Right renal pelvis (tissue), 4 donors: ENCODE measurements around the gene RASGRP3. TPM values are rescaled to one million over a fixed set of nuclear protein-coding genes. Genes with fewer than 3 reads are reported as not detected.
"Not testable (repeated sequence)": the region's sequence is repeated elsewhere in the genome, so short reads cannot be mapped to it uniquely, and the experiment has no call there.

Experiments used
- DNase-seq, 4 donors: peaks; one replicate each; pipeline ENCODE4 v3.0.0-alpha.2; 2013; ENCODE audit warnings: low read depth in 4 of 4, low spot score in 3 of 4, missing footprints in 1 of 4
- polyA plus RNA-seq, 4 donors: library from polyadenylated mRNA; unstranded; fragments of 120-200 nt; gene quantifications; one replicate each; pipeline ENCODE4 v1.2.1, GENCODE V29; 2013; ENCODE audit not compliant: insufficient read length in 4 of 4

Gene RASGRP3
- 10 to 100 TPM; 17.1 to 27.1 (median 22.9) TPM for polyA plus RNA-seq

GRCh38 chr2:33476131-33476792, at the start of gene RASGRP3:
Gene RASGRP3 (plus strand): TSS chr2:33476649. CDS start chr2:33515137, 38,488 bp downstream.
- DNase-seq = peak; percentile 61 to 72 (median 70)

- DNase-seq = no peak
These were observed 49.7 kb upstream of the RASGRP3 start for GRCh38 chr2:33426666-33427231.

- no peak for DNase-seq
These were observed 46.4 kb upstream of the RASGRP3 start for GRCh38 chr2:33430077-33430476.

- no peak for DNase-seq
These were observed 45.6 kb upstream of the RASGRP3 start for GRCh38 chr2:33430856-33431255.

- no peak for DNase-seq
These were observed 43.6 kb upstream of the RASGRP3 start for GRCh38 chr2:33432871-33433270.

- no peak for DNase-seq
These were observed 42.9 kb upstream of the RASGRP3 start for GRCh38 chr2:33433279-33434235.

- no peak for DNase-seq
These were observed 40.9 kb upstream of the RASGRP3 start for GRCh38 chr2:33435518-33435917.

GRCh38 chr2:33436083-33436482, 40.4 kb upstream of the RASGRP3 start:
- DNase-seq = no peak

GRCh38 chr2:33437297-33437696, 39.2 kb upstream of the RASGRP3 start:
- no peak for DNase-seq

GRCh38 chr2:33437815-33438214, 38.6 kb upstream of the RASGRP3 start:
- DNase-seq = no peak

GRCh38 chr2:33441235-33441810, 35.1 kb upstream of the RASGRP3 start:
- no peak for DNase-seq

- not testable (repeated sequence) for DNase-seq
These were observed 34.4 kb upstream of the RASGRP3 start for GRCh38 chr2:33442052-33442451.

GRCh38 chr2:33442528-33443079, 33.8 kb upstream of the RASGRP3 start:
- DNase-seq = no peak

- no peak for DNase-seq
These were observed 33.1 kb upstream of the RASGRP3 start for GRCh38 chr2:33443274-33443829.

- no peak for DNase-seq
These were observed 31.5 kb upstream of the RASGRP3 start for GRCh38 chr2:33444967-33445366.

- no peak for DNase-seq
These were observed 28.1 kb upstream of the RASGRP3 start for GRCh38 chr2:33448220-33448899.

- no peak for DNase-seq
These were observed 25.2 kb upstream of the RASGRP3 start for GRCh38 chr2:33451214-33451613.

- no peak for DNase-seq
These were observed 24.6 kb upstream of the RASGRP3 start for GRCh38 chr2:33451825-33452224.

- no peak for DNase-seq
These were observed 23.9 kb upstream of the RASGRP3 start for GRCh38 chr2:33452545-33452944.
